LNCaP clone FGC (cell line): ENCODE measurements around the gene ACTN1.
A peak's percentile ranks its signal among the peaks of the same experiment; 100 is the strongest.

ENCODE experiments used
- DNase-seq: peaks from one replicate; pipeline ENCODE4 v3.0.0-alpha.2; 2011; ENCODE audit warnings: low read depth
- H3K4me3 ChIP-seq: 2 replicates; pipeline ENCODE4 v1.5.1; 2011; ENCODE audit warnings: mild to moderate bottlenecking, low read depth, low read length, control low read depth
- CTCF ChIP-seq: IDR thresholded peaks from 2 replicates; pipeline ENCODE4 v1.5.1; 2012; ENCODE audit warnings: mild to moderate bottlenecking; ENCODE audit not compliant: control insufficient read depth, insufficient read depth; ENCODE audit errors: extremely low read depth

ACTN1 gene

GRCh38 chr14:68871392-68871791 is 107.7 kb downstream of the ACTN1 start:
- TF ChIP-seq CTCF, result no peak
- no peak overlapping the region for H3K4me3 ChIP-seq
- DNase-seq, result no peak

- no peak overlapping the region for H3K4me3 ChIP-seq
- TF ChIP-seq CTCF, result no peak
- DNase-seq, result no peak
Observed at GRCh38 chr14:68866991-68867533, 112.0 kb downstream of the ACTN1 start.

GRCh38 chr14:68865542-68865941 is 113.6 kb downstream of the ACTN1 start:
- DNase-seq, result no peak
- H3K4me3 ChIP-seq, result no peak overlapping the region
- TF ChIP-seq CTCF, result no peak

GRCh38 chr14:68864361-68864750 is 114.7 kb downstream of the ACTN1 start:
- H3K4me3 ChIP-seq, result no peak overlapping the region
- no peak for DNase-seq
- TF ChIP-seq CTCF, result no peak

GRCh38 chr14:68863610-68864360 is 115.3 kb downstream of the ACTN1 start:
- no peak for DNase-seq
- H3K4me3 ChIP-seq, result no peak overlapping the region
- TF ChIP-seq CTCF, result no peak

- DNase-seq, result peak; percentile 56
- no peak overlapping the region for H3K4me3 ChIP-seq
- peak; percentile 94 for TF ChIP-seq CTCF
Observed at GRCh38 chr14:68862954-68863594, 116.0 kb downstream of the ACTN1 start.

- TF ChIP-seq CTCF, result no peak
- DNase-seq, result no peak
- no peak overlapping the region for H3K4me3 ChIP-seq
Observed at GRCh38 chr14:68860771-68861170, 118.3 kb downstream of the ACTN1 start.
